Dedifferentiated amniotic fluid mesenchymal stem cell (primary cell): ENCODE data around the gene L3MBTL1.
A peak's percentile ranks its signal among the peaks of the same experiment; 100 is the strongest.

Experiments
- DNase-seq: peaks from one replicate; pipeline ENCODE4 v3.0.0-alpha.2; 2016; ENCODE audit errors: extremely low spot score

The L3MBTL1 gene

GRCh38 chr20:43506238-43506637 is 1.3 kb upstream of the L3MBTL1 start:
- DNase-seq: no peak

GRCh38 chr20:43508106-43508505 is 609 bp downstream of the L3MBTL1 start:
- no peak for DNase-seq

GRCh38 chr20:43508604-43509040 is 1.1 kb downstream of the L3MBTL1 start:
- no peak for DNase-seq

GRCh38 chr20:43511879-43512278 is 4.4 kb downstream of the L3MBTL1 start:
- no peak for DNase-seq

- no peak for DNase-seq
Measured at GRCh38 chr20:43513372-43513930, 6.0 kb downstream of the L3MBTL1 start.

- peak; percentile 98 for DNase-seq
Measured at GRCh38 chr20:43513931-43514647, 6.6 kb downstream of the L3MBTL1 start.

- DNase-seq: no peak
Measured at GRCh38 chr20:43514648-43514999, 7.1 kb downstream of the L3MBTL1 start.

- no peak for DNase-seq
Measured at GRCh38 chr20:43515628-43516027, 8.1 kb downstream of the L3MBTL1 start.

GRCh38 chr20:43516251-43516824 is 8.8 kb downstream of the L3MBTL1 start:
- no peak for DNase-seq

GRCh38 chr20:43520074-43520630 is 12.7 kb downstream of the L3MBTL1 start:
- DNase-seq: no peak

GRCh38 chr20:43525021-43525420 is 17.5 kb downstream of the L3MBTL1 start:
- DNase-seq: no peak

GRCh38 chr20:43528258-43528875 is 20.9 kb downstream of the L3MBTL1 start:
- no peak for DNase-seq

GRCh38 chr20:43529051-43529450 is 21.6 kb downstream of the L3MBTL1 start:
- no peak for DNase-seq

GRCh38 chr20:43529457-43530153 is 22.1 kb downstream of the L3MBTL1 start:
- no peak for DNase-seq

GRCh38 chr20:43530321-43531090 is 23.0 kb downstream of the L3MBTL1 start:
- DNase-seq: no peak

GRCh38 chr20:43531091-43531443 is 23.6 kb downstream of the L3MBTL1 start:
- DNase-seq: no peak

- no peak for DNase-seq
Measured at GRCh38 chr20:43532416-43533055, 25.0 kb downstream of the L3MBTL1 start.

- no peak for DNase-seq
Measured at GRCh38 chr20:43533060-43533459, 25.6 kb downstream of the L3MBTL1 start.

- no peak for DNase-seq
Measured at GRCh38 chr20:43534016-43534415, 26.5 kb downstream of the L3MBTL1 start.

- no peak for DNase-seq
Measured at GRCh38 chr20:43534791-43535350, 27.4 kb downstream of the L3MBTL1 start.
